Activated T-helper 2 cell treated with anti-CD3 and anti-CD28 coated beads, Interferon-gamma antibody, Interleukin-2, Interleukin-4, amounts not matched to agents 10 μg/mL and 5 μg/mL and 100 μg/mL, durations not matched to agents 14 hours and 24 hours and 36 hours (primary cell): ENCODE data around the gene IL2RA. TPM values are rescaled to one million over a fixed set of nuclear protein-coding genes. Genes with fewer than 3 reads are reported as not detected.

Experiments
- DNase-seq: peaks from one replicate; pipeline ENCODE4 v3.0.0; 2021; ENCODE audit warnings: low spot score
- H3K27ac Mint-ChIP-seq: one replicate; pipeline ENCODE4 v1.8.0; 2021; ENCODE audit warnings: mixed read lengths
- H3K27me3 Mint-ChIP-seq: one replicate; pipeline ENCODE4 v1.8.0; 2021; ENCODE audit warnings: low read depth, mixed read lengths
- H3K36me3 Mint-ChIP-seq: one replicate; pipeline ENCODE4 v1.8.0; 2021; ENCODE audit warnings: low read depth, mixed read lengths
- H3K4me1 Mint-ChIP-seq: one replicate; pipeline ENCODE4 v1.8.0; 2021; ENCODE audit warnings: low read depth, mixed read lengths
- H3K4me3 Mint-ChIP-seq: one replicate; pipeline ENCODE4 v1.8.0; 2021; ENCODE audit warnings: low read depth, mild to moderate bottlenecking, moderate library complexity, mixed read lengths
- H3K9me3 Mint-ChIP-seq: one replicate; pipeline ENCODE4 v1.8.0; 2021; ENCODE audit warnings: mixed read lengths
- intact Hi-C: fragments of 100-400 bp; cut with micrococcal nuclease; formaldehyde crosslinking; loops from one replicate; pipeline ENCODE4 v1.15.1; 2023
- total RNA-seq: library from RNA; stranded (reverse); gene quantifications from 2 replicates; pipeline ENCODE4 v1.2.3, GENCODE V29; 2022

The IL2RA gene
- total RNA-seq, 1 donor from 2014 or later, result 1,808 TPM

GRCh38 chr10:6077071-6077675, 15.0 kb upstream of the IL2RA start:
- DNase-seq, result no peak
- Mint-ChIP-seq H3K9me3 (peaks cover 6% of the 10 kb centered on the region), H3K4me3 (no peak overlapping the region), H3K36me3 (peaks cover 9% of the 10 kb centered on the region), H3K27me3 (no peaks in the 10 kb centered on the region), H3K27ac (no peak overlapping the region), H3K4me1 (peaks cover 62% of the 10 kb centered on the region)
- intact Hi-C loops, result no loop called here

GRCh38 chr10:6074489-6075301, 12.5 kb upstream of the IL2RA start:
- H3K36me3 Mint-ChIP-seq, result peaks cover 3% of the 10 kb centered on the region
- H3K4me3 Mint-ChIP-seq, result peak overlapping the region; percentile 71
- no peak for DNase-seq
- H3K9me3 Mint-ChIP-seq, result no peaks in the 10 kb centered on the region
- no peaks in the 10 kb centered on the region for H3K27me3 Mint-ChIP-seq
- H3K4me1 Mint-ChIP-seq, result peaks cover 66% of the 10 kb centered on the region
- intact Hi-C loops, result no loop called here
- peak overlapping the region; percentile 86 for H3K27ac Mint-ChIP-seq

DNA sequence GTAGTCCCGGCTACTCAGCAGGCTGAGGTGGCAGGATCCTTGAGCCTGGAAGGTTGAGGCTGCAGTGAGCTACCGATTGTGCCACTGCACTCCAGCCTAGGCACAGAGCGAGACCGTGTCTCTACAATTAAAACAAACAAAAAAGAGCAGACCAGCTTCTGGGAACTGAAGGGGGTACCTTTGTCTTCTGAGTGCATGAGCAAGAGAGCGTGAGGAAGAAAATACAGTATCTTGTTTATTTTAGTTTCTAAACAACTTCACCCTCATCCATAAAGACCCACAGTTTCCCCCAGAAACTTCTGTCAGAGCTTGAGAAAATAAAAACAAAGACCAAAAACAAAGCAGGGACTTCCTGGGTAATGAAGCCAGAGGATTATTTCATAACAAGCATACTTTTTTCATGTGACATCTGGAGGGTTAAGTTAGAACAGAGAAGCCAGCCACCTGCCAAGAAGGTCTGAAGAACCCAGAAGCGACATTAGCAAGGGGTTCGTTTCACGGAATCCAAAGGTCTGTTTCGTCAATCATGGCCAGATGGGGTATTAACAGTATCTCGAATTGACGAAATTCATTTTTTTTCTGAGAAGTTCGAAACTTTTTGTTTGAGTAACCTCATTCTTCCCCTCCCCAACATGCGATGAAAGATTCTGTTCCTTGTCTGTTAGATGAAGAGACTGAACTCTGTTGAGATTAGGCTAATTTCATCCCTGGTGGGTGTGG, 10.2 kb upstream of the IL2RA start:
- no peaks in the 10 kb centered on the region for H3K27me3 Mint-ChIP-seq
- no peak for DNase-seq
- H3K36me3 Mint-ChIP-seq, result peaks cover 3% of the 10 kb centered on the region
- H3K27ac Mint-ChIP-seq, result peak overlapping the region; percentile 99
- no peaks in the 10 kb centered on the region for H3K9me3 Mint-ChIP-seq
- H3K4me1 Mint-ChIP-seq, result peaks cover 83% of the 10 kb centered on the region
- intact Hi-C loops, result loop anchor here (1.0 kb wide), 2 partner anchors 10 to 20 kb away; partner anchors contain the start of gene IL2RA
- peak overlapping the region; percentile 31 for H3K4me3 Mint-ChIP-seq

DNA sequence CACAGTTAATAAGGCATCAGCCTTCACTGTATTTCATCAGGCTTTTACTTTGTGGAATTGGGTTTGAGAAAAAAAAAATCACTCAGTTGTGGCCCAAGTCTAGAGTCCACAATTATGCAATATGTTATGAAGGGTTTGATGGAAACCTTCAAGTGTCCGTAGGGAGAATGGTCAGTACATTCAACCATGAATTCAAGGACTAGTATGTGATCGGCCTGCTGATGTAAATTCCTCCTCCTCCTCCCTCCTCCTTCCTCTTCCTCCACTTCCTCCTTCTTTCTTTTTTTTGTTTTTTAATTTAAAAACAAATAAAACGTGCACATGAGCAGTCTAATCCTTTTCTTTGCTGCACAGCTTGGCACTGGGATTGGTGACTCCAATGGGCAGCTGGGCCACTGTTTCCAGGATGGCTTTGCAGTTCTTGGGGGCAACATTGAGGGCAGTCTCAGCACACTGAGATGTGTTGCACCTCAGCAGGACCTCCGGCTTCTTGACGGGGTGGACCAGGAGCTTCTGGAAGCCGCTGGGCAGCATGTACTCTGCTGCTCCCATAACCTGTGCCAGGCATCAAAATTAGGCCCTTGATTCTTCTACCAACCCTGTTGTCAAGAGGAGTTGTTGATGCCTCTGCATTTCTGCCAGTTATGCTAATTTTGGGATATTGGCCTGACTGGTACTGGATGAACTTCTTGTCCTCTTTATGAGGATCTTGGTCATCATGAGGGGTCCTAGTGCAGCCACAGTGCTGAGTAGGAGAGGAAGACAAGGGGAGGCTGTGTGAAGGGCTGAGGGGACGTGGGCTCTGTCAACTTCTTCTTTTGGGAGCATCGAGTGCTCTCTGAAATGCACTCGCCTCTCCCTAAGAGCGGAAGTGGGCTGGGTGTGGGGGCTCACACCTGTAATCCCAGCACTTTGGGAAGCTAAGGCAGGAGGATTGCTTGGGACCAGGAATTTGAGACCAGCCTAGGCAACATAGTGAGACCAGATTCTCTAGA, 9.3 kb upstream of the IL2RA start:
- Mint-ChIP-seq H3K4me1 (peaks cover 86% of the 10 kb centered on the region), H3K9me3 (no peaks in the 10 kb centered on the region), H3K36me3 (peaks cover 3% of the 10 kb centered on the region)

DNA sequence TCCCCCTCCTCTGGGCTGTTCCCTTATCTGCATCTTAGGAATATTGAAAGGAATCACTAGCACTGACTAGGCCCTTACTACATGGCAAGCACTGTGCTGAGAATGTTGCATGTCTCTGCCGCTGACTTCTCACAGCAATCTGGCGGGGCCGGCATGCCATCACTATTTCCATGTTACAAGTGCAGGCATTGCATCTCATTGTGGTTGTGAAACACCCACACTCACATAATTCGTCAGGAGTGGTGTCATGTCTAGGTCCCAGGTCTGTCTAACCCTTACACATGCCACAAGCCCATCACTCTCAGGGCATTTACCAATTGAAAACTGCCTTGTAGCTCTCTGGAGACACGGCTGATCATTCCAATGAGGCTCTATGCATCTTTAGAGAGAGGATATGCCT, 8.5 kb upstream of the IL2RA start:
- intact Hi-C loops, result loop anchor here (1.0 kb wide), 1 partner anchor 473 kb away; no protein-coding TSS in a partner anchor
- DNase-seq, result no peak
- peaks cover 3% of the 10 kb centered on the region for H3K36me3 Mint-ChIP-seq
- no peaks in the 10 kb centered on the region for H3K9me3 Mint-ChIP-seq
- peak overlapping the region; percentile 85 for H3K4me3 Mint-ChIP-seq
- H3K27me3 Mint-ChIP-seq, result no peaks in the 10 kb centered on the region
- H3K4me1 Mint-ChIP-seq, result peaks cover 91% of the 10 kb centered on the region
- H3K27ac Mint-ChIP-seq, result peak overlapping the region; percentile 99

More for the DNA sequence above, 9.3 kb upstream of the IL2RA start:
- Mint-ChIP-seq H3K27ac (peak overlapping the region; percentile 99), H3K4me3 (peak overlapping the region; percentile 40), H3K27me3 (no peaks in the 10 kb centered on the region)
- DNase-seq, result no peak
- intact Hi-C loops, result loop anchor here (1.0 kb wide), 2 partner anchors 9 to 19 kb away; partner anchors contain the start of gene IL2RA

GRCh38 chr10:6069081-6069931, 7.1 kb upstream of the IL2RA start:
- Mint-ChIP-seq H3K36me3 (peaks cover 6% of the 10 kb centered on the region), H3K4me1 (peaks cover 94% of the 10 kb centered on the region), H3K27me3 (no peaks in the 10 kb centered on the region), H3K9me3 (peaks cover 4% of the 10 kb centered on the region), H3K27ac (peak overlapping the region; percentile 99), H3K4me3 (peak overlapping the region; percentile 85)
- no peak for DNase-seq
- intact Hi-C loops, result loop anchor here (1.0 to 10.0 kb wide), 3 partner anchors 14 to 435 kb away; no protein-coding TSS in a partner anchor

- H3K27me3 Mint-ChIP-seq, result no peaks in the 10 kb centered on the region
- H3K9me3 Mint-ChIP-seq, result peaks cover 4% of the 10 kb centered on the region
- peak overlapping the region; percentile 85 for H3K4me3 Mint-ChIP-seq
- peaks cover 91% of the 10 kb centered on the region for H3K4me1 Mint-ChIP-seq
- peaks cover 6% of the 10 kb centered on the region for H3K36me3 Mint-ChIP-seq
- intact Hi-C loops, result loop anchor here (2.0 to 10.0 kb wide), 2 partner anchors 18 to 436 kb away; no protein-coding TSS in a partner anchor
- H3K27ac Mint-ChIP-seq, result peak overlapping the region; percentile 99
- DNase-seq, result peak; percentile 45
Measured at GRCh38 chr10:6068422-6068821, 6.3 kb upstream of the IL2RA start.

GRCh38 chr10:6068006-6068405, 5.8 kb upstream of the IL2RA start:
- no peak for DNase-seq
- peak overlapping the region; percentile 99 for H3K27ac Mint-ChIP-seq
- peak overlapping the region; percentile 85 for H3K4me3 Mint-ChIP-seq
- intact Hi-C loops, result loop anchor here (2.0 to 10.0 kb wide), 2 partner anchors 17 to 437 kb away; no protein-coding TSS in a partner anchor
- H3K4me1 Mint-ChIP-seq, result peaks cover 88% of the 10 kb centered on the region
- no peaks in the 10 kb centered on the region for H3K27me3 Mint-ChIP-seq
- H3K9me3 Mint-ChIP-seq, result peaks cover 4% of the 10 kb centered on the region
- H3K36me3 Mint-ChIP-seq, result peaks cover 6% of the 10 kb centered on the region

DNA sequence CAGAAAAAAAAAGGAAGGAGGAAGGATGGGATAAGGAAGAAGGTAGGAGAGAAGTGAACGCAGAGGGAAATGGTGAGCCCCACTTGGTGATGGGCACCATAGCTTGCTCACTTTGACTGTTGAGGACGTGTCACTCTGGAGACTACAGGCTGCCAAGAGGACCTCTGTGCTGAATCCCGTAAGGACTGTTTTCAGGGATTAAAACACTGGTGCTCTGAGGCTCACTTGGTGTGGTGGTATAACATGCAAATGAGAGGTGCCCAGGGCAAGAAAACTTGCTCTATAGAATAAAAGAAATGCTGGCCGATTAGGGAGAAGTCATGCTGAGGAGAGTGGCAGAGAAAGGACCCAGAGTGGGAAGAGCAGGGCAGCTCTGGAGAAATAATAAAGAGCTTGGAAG, 5.3 kb upstream of the IL2RA start:
- peaks cover 4% of the 10 kb centered on the region for H3K9me3 Mint-ChIP-seq
- DNase-seq, result no peak
- H3K27me3 Mint-ChIP-seq, result no peaks in the 10 kb centered on the region
- H3K27ac Mint-ChIP-seq, result peak overlapping the region; percentile 76
- H3K36me3 Mint-ChIP-seq, result peaks cover 6% of the 10 kb centered on the region
- H3K4me1 Mint-ChIP-seq, result peaks cover 88% of the 10 kb centered on the region
- intact Hi-C loops, result loop anchor here (10.0 kb wide), 1 partner anchor 437 kb away; no protein-coding TSS in a partner anchor
- peak overlapping the region; percentile 57 for H3K4me3 Mint-ChIP-seq

DNA sequence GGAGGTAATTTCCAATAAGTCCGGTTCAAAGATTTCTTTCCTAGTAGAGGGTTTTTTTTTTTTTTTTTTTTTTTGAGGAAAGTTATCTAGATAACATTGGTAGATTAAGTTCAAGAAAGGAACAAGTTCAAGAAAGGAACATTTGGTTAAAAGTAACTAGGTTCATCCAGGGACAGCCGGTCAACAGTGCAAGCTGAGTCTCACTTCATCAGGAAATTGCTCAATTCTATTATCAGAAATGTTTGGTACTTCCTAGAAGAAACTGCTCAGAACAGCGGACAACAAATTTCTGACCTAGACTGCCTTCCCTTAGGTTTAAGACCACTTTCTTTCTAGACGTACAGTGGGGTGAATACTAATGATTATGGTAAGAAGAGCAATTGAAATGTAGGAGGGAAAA, 3.7 kb upstream of the IL2RA start:
- H3K36me3 Mint-ChIP-seq, result peaks cover 22% of the 10 kb centered on the region
- H3K27me3 Mint-ChIP-seq, result no peaks in the 10 kb centered on the region
- H3K27ac Mint-ChIP-seq, result peak overlapping the region; percentile 77
- no peak for DNase-seq
- peaks cover 4% of the 10 kb centered on the region for H3K9me3 Mint-ChIP-seq
- peak overlapping the region; percentile 49 for H3K4me3 Mint-ChIP-seq
- peaks cover 73% of the 10 kb centered on the region for H3K4me1 Mint-ChIP-seq
- intact Hi-C loops, result loop anchor here (10.0 kb wide), 1 partner anchor 439 kb away; no protein-coding TSS in a partner anchor

DNA sequence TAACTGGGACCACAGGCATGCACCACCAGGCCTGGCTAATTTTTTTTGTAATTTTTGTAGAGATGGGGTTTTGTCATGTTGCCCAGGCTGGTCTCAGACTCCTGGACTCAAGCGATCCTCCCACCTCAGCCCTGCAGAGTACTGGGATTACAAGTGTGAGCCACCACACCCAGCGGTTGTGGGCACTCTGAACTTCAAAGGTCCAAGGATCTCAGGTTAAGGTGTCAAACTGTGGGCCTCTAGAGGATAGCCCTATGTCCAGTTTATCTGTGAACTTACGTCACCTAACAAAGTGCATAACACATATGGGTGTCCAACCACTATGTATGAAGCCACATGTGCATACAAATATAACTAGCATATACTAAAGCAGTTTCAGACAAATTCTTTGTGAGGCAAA, 3.2 kb upstream of the IL2RA start:
- Mint-ChIP-seq H3K27ac (peak overlapping the region; percentile 77), H3K4me1 (peaks cover 69% of the 10 kb centered on the region), H3K4me3 (peak overlapping the region; percentile 49), H3K36me3 (peaks cover 24% of the 10 kb centered on the region), H3K9me3 (peaks cover 4% of the 10 kb centered on the region), H3K27me3 (no peaks in the 10 kb centered on the region)
- intact Hi-C loops, result loop anchor here (10.0 kb wide), 1 partner anchor 439 kb away; no protein-coding TSS in a partner anchor
- no peak for DNase-seq
